Activated CD8-positive, alpha-beta T cell treated with anti-CD3 and anti-CD28 coated beads, Interleukin-2, amount 10 ng/mL, durations not matched to agents 7 days and 5 days (primary cell): Measurements from ENCODE around the gene GPSM3. TPM values are rescaled to one million over a fixed set of nuclear protein-coding genes. Genes with fewer than 3 reads are reported as not detected.
"Not testable (repeated sequence)": the region's sequence is repeated elsewhere in the genome, so short reads cannot be mapped to it uniquely, and the experiment has no call there.

Source experiments
- ATAC-seq: fragments of 150-1000 bp; cut with Tn5 transposase; one replicate; pipeline ENCODE4 v1.10.0; 2021; ENCODE audit warnings: moderate library complexity
- CTCF ChIA-PET: fragments of 350-600 bp; sonication (Branson Sonifier 250); formaldehyde crosslinking; loops from one replicate; lab custom pipeline; 2021; ENCODE audit warnings: antibody characterized with exemption; lab: Charles Lee
- POLR2A ChIA-PET: fragments of 350-600 bp; sonication (Branson Sonifier 250); formaldehyde crosslinking; loops from one replicate; lab custom pipeline; 2021; ENCODE audit warnings: antibody characterized with exemption; lab: Charles Lee
- DNase-seq: peaks from one replicate; pipeline ENCODE4 v3.0.0-alpha.2; 2020
- H3K27ac Mint-ChIP-seq: one replicate; pipeline ENCODE4 v1.8.0; 2021; ENCODE audit warnings: mild to moderate bottlenecking, mixed read lengths
- H3K27me3 Mint-ChIP-seq: one replicate; pipeline ENCODE4 v1.8.0; 2021; ENCODE audit warnings: low read depth, mixed read lengths
- H3K36me3 Mint-ChIP-seq: one replicate; pipeline ENCODE4 v1.8.0; 2021; ENCODE audit warnings: low read depth, mixed read lengths
- H3K4me1 Mint-ChIP-seq: one replicate; pipeline ENCODE4 v1.8.0; 2021; ENCODE audit warnings: low read depth, mixed read lengths
- H3K4me3 Mint-ChIP-seq: one replicate; pipeline ENCODE4 v1.8.0; 2021; ENCODE audit warnings: mild to moderate bottlenecking, mixed read lengths
- H3K9me3 Mint-ChIP-seq: one replicate; pipeline ENCODE4 v1.8.0; 2022; ENCODE audit warnings: mixed read lengths; ENCODE audit not compliant: insufficient read depth
- microRNA-seq: library from miRNA; unstranded; fragments of <30 nt; microRNA quantifications from one replicate; pipeline ENCODE4 v1.2.0, GENCODE V29; 2022
- total RNA-seq, 2 experiments: library from RNA; stranded (reverse); gene quantifications; one replicate each; pipeline ENCODE4 v1.2.3, GENCODE V29; 2021

The GPSM3 gene
- total RNA-seq, 2 experiments from 2014 or later, result 216 to 223 TPM

DNA sequence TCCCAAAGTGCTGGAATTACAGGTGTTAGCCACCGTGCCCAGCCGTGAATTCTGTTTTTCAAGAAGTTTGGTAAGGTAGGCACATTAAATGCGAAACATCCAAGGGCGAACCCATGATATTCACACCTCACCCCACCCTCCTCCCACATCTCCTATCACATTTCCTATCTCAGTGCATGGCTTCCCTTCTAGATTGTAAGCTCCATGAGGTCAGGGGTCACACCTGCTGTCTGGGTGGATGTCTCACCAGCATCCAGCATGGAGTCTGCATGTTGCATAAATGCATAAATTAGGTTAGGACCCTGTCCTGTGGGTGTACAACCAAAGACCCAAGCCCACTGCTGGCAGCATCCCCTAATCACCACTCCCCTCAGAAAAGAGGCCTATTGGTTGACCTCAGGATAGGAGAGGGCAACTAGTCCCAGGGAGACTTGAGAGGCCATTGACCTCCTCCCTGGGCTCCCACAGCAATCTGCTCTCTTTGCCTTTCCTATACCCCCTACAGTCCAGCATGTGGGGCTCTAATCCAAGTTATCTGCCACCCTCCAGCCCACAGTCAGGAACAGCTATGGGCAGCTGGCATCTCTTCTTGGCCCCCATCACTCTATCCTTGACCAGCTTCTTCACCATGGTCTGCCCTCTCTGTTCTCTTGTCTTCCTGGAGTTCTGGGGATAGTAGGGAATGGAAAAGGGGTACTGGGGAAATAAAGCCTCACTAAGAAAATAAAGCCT, 44.9 kb downstream of the GPSM3 start:
- Mint-ChIP-seq H3K36me3 (no peaks in the 10 kb centered on the region), H3K27ac (no peak overlapping the region), H3K4me3 (no peak overlapping the region), H3K4me1 (peaks cover 31% of the 10 kb centered on the region), H3K27me3 (peaks cover 43% of the 10 kb centered on the region), H3K9me3 (no peaks in the 10 kb centered on the region)
- ChIA-PET CTCF (interaction anchor here (0.9 to 1.8 kb wide), 2 partner anchors 10 to 48 kb away, joined by 3 to 4 read pairs; no protein-coding TSS in a partner anchor), POLR2A (interaction anchor here (0.7 to 1.2 kb wide), 3 partner anchors 19 to 69 kb away, joined by 3 read pairs; partner anchors contain the start of gene ATF6B)
- ATAC-seq (no peak), DNase-seq (no peak)

GRCh38 chr6:32146687-32147086, 45.8 kb downstream of the GPSM3 start:
- H3K27me3 Mint-ChIP-seq, result peaks cover 46% of the 10 kb centered on the region
- no peak overlapping the region for H3K4me3 Mint-ChIP-seq
- no peaks in the 10 kb centered on the region for H3K9me3 Mint-ChIP-seq
- peak overlapping the region; percentile 2 for H3K27ac Mint-ChIP-seq
- ChIA-PET POLR2A (no interaction called here), CTCF (no interaction called here)
- DNase-seq (no peak), ATAC-seq (no peak)
- peaks cover 23% of the 10 kb centered on the region for H3K4me1 Mint-ChIP-seq
- H3K36me3 Mint-ChIP-seq, result no peaks in the 10 kb centered on the region

- peaks cover 22% of the 10 kb centered on the region for H3K4me1 Mint-ChIP-seq
- no peaks in the 10 kb centered on the region for H3K9me3 Mint-ChIP-seq
- no peak overlapping the region for H3K27ac Mint-ChIP-seq
- ATAC-seq (no peak), DNase-seq (no peak)
- peaks cover 45% of the 10 kb centered on the region for H3K27me3 Mint-ChIP-seq
- no peaks in the 10 kb centered on the region for H3K36me3 Mint-ChIP-seq
- CTCF ChIA-PET, result interaction anchor here (1.3 kb wide), 1 partner anchor 16 kb away, joined by 3 read pairs; the partner anchor contains the start of gene FKBPL
- no peak overlapping the region for H3K4me3 Mint-ChIP-seq
- POLR2A ChIA-PET, result no interaction called here
These were observed 46.2 kb downstream of the GPSM3 start for GRCh38 chr6:32146287-32146686.

- not testable (repeated sequence) for H3K9me3 Mint-ChIP-seq
- POLR2A ChIA-PET, result interaction anchor here (1.1 kb wide), 1 partner anchor 48 kb away, joined by 3 read pairs; the partner anchor contains the start of gene GPSM3
These were observed 48.2 kb downstream of the GPSM3 start for GRCh38 chr6:32144238-32144637.

More at GRCh38 chr6:32144238-32144637, 48.2 kb downstream of the GPSM3 start:
- DNase-seq, ATAC-seq, H3K27ac Mint-ChIP-seq, H3K36me3 Mint-ChIP-seq, H3K4me3 Mint-ChIP-seq: not testable (repeated sequence)
- Mint-ChIP-seq H3K27me3 (peaks cover 34% of the 10 kb centered on the region), H3K4me1 (peaks cover 11% of the 10 kb centered on the region)
- CTCF ChIA-PET, result interaction anchor here (1.1 kb wide), 1 partner anchor 25 kb away, joined by 4 read pairs; no protein-coding TSS in a partner anchor

Small RNAs within 50 kb of the gene (microRNA-seq; reads per million reads assigned to microRNA genes)
- gene MIR6721 (2.9 reads per million), gene MIR6833 (not detected)

Other genes starting within 250 kb of the GPSM3 start
- under 1 TPM in 1 of 2 experiments, not detected in 1; 0.58 TPM for gene CFB, start 246.5 kb downstream of the GPSM3 start, total RNA-seq
- 10 to 100 TPM; 67.1 to 70.8 TPM for gene NELFE, start 233.7 kb downstream of the GPSM3 start, total RNA-seq
- 10 to 100 TPM; 73.2 to 73.4 TPM for gene SKIC2, start 233.5 kb downstream of the GPSM3 start, total RNA-seq
- gene DXO, start 220.5 kb downstream of the GPSM3 start, total RNA-seq, result 10 to 100 TPM; 14.8 to 17.7 TPM
- 1 to 10 TPM; 3.6 to 5.1 TPM for gene C4A, start 210.6 kb downstream of the GPSM3 start, total RNA-seq
- gene C4B, start 177.8 kb downstream of the GPSM3 start, total RNA-seq, result 1 to 10 TPM; 2.9 to 3.5 TPM
- not detected for gene CYP21A2, start 154.2 kb downstream of the GPSM3 start, total RNA-seq
- gene TNXB, start 83.3 kb downstream of the GPSM3 start, total RNA-seq, result 1 to 10 TPM; 3.4 to 4.8 TPM
- gene ATF6B, start 64.4 kb downstream of the GPSM3 start, total RNA-seq, result 100 to 1,000 TPM; 107 to 117 TPM
- 1 to 10 TPM; 7.0 to 8.5 TPM for gene FKBPL, start 62.4 kb downstream of the GPSM3 start, total RNA-seq
- under 1 TPM; 0.37 to 0.45 TPM for gene PRRT1, start 40.7 kb downstream of the GPSM3 start, total RNA-seq
- gene PPT2, start 38.5 kb downstream of the GPSM3 start, total RNA-seq, result 10 to 100 TPM; 15.4 to 17.1 TPM
- gene EGFL8, start 28.0 kb downstream of the GPSM3 start, total RNA-seq, result 10 to 100 TPM in 1 of 2 experiments, 1 to 10 TPM in 1; 9.8 to 12.2 TPM
- gene AGPAT1, start 16.6 kb downstream of the GPSM3 start, total RNA-seq, result 10 to 100 TPM; 40.4 to 46.6 TPM
- gene RNF5, start 14.2 kb downstream of the GPSM3 start, total RNA-seq, result 10 to 100 TPM; 40.4 to 43.3 TPM
- gene AGER, start 8.4 kb downstream of the GPSM3 start, total RNA-seq, result 10 to 100 TPM; 27.8 to 29.9 TPM
- gene PBX2, start 2.4 kb downstream of the GPSM3 start, total RNA-seq, result 10 to 100 TPM; 60.5 to 68.5 TPM
- under 1 TPM; 0.44 to 0.55 TPM for gene NOTCH4, start 31.4 kb upstream of the GPSM3 start, total RNA-seq
- not detected for gene TSBP1, start 179.3 kb upstream of the GPSM3 start, total RNA-seq
- gene BTNL2, start 214.5 kb upstream of the GPSM3 start, total RNA-seq, result not detected
- gene HLA-DRA, start 247.2 kb upstream of the GPSM3 start, total RNA-seq, result 10 to 100 TPM; 30.9 to 31.3 TPM